PC-3 (cell line): ENCODE results near the gene CCBE1. TPM values are rescaled to one million over a fixed set of nuclear protein-coding genes. Genes with fewer than 3 reads are reported as not detected.

Experiments used
- ATAC-seq: fragments of 200-7000 bp; cut with Tn5 transposase; 2 replicates; pipeline ENCODE4 v1.9.1; 2020; ENCODE audit warnings: mild to moderate bottlenecking, moderate library complexity
- BruUV-seq: library from RNA; stranded (reverse); fragments of 400-500 nt; replicated peaks from 2 replicates; lab custom pipeline; 2021; lab: Mats Ljungman, UMichigan
- CTCF ChIA-PET: fragments of 300-600 bp; sonication (Branson Sonifier 250); formaldehyde crosslinking; loops from one replicate; lab custom pipeline; 2022; ENCODE audit warnings: antibody characterized with exemption; lab: Charles Lee
- POLR2A ChIA-PET: fragments of 300-600 bp; sonication (Branson Sonifier 250); formaldehyde crosslinking; loops from one replicate; lab custom pipeline; 2022; ENCODE audit warnings: antibody characterized with exemption; ENCODE audit not compliant: unreplicated experiment; lab: Charles Lee
- DNase-seq: peaks from one replicate; pipeline ENCODE4 v3.0.0-alpha.2; 2015
- H2AFZ ChIP-seq: fragments of 300-600 bp; sonication (generic); 2 replicates; pipeline ENCODE4 v1.6.0; 2016; ENCODE audit warnings: antibody characterized with exemption, low read length
- H3F3A ChIP-seq: fragments of 300-600 bp; sonication (generic); one replicate; pipeline ENCODE4 v1.6.0; 2017; ENCODE audit warnings: antibody characterized with exemption, low read length, control low read depth, mild to moderate bottlenecking; ENCODE audit not compliant: unreplicated experiment
- H3K27ac ChIP-seq: fragments of 300-600 bp; sonication (generic); 2 replicates; pipeline ENCODE4 v1.5.1; 2016; ENCODE audit warnings: mild to moderate bottlenecking, low read length
- H3K27me3 ChIP-seq: fragments of 300-600 bp; sonication (generic); 2 replicates; pipeline ENCODE4 v1.6.1; 2016; ENCODE audit warnings: low read length, mixed read lengths
- H3K36me3 ChIP-seq: fragments of 300-600 bp; sonication (generic); 2 replicates; pipeline ENCODE4 v1.6.1; 2016; ENCODE audit warnings: low read depth, mixed run types, low read length, mixed read lengths
- H3K4me1 ChIP-seq: fragments of 300-600 bp; sonication (generic); 2 replicates; pipeline ENCODE4 v1.5.1; 2016; ENCODE audit warnings: low read length; ENCODE audit not compliant: insufficient read depth
- H3K4me2 ChIP-seq: fragments of 300-600 bp; sonication (generic); 2 replicates; pipeline ENCODE4 v1.6.0; 2016; ENCODE audit warnings: low read length
- H3K4me3 ChIP-seq: fragments of 300-600 bp; sonication (generic); 2 replicates; pipeline ENCODE4 v1.5.1; 2016; ENCODE audit warnings: mild to moderate bottlenecking, low read length, mixed read lengths
- H3K79me2 ChIP-seq: fragments of 300-600 bp; sonication (generic); 2 replicates; pipeline ENCODE4 v1.6.1; 2017; ENCODE audit warnings: low read length, mixed read lengths
- H3K9ac ChIP-seq: fragments of 300-600 bp; sonication (generic); 2 replicates; pipeline ENCODE4 v1.6.0; 2016; ENCODE audit warnings: mild to moderate bottlenecking, low read length
- H3K9me2 ChIP-seq: fragments of 300-600 bp; sonication (generic); replicated peaks from 2 replicates; pipeline ENCODE4 v1.6.1; 2016; ENCODE audit warnings: mixed run types, low read length, mixed read lengths
- H3K9me3 ChIP-seq: fragments of 300-600 bp; sonication (generic); 2 replicates; pipeline ENCODE4 v1.6.1; 2016; ENCODE audit warnings: low read length, mixed read lengths
- H4K20me1 ChIP-seq: fragments of 300-600 bp; sonication (generic); 2 replicates; pipeline ENCODE4 v1.6.1; 2016; ENCODE audit warnings: low read length, mixed read lengths
- EZH2 ChIP-seq: fragments of 300-600 bp; sonication (generic); IDR thresholded peaks from one replicate; pipeline ENCODE4 v1.6.1; 2017; ENCODE audit warnings: antibody characterized with exemption, mild to moderate bottlenecking, low read length; ENCODE audit not compliant: unreplicated experiment
- EZH2phosphoT487 ChIP-seq: fragments of 300-600 bp; sonication (generic); IDR thresholded peaks from 2 replicates; pipeline ENCODE4 v1.6.1; 2018; ENCODE audit warnings: mild to moderate bottlenecking, antibody characterized with exemption, low read length, borderline replicate concordance
- intact Hi-C: fragments of 100-400 bp; cut with micrococcal nuclease; formaldehyde crosslinking; loops from 2 replicates; pipeline ENCODE4 v1.9.0; 2023
- total RNA-seq: library from RNA; depleted of rRNA; stranded (reverse); fragments of >200 nt; gene quantifications from 2 replicates; pipeline ENCODE4 v1.2.3, GENCODE V29; 2014
- TF ChIP-seq, protein P1 (sequence below): fragments of 300-600 bp; sonication (generic); conservative IDR thresholded peaks from 2 replicates; pipeline ENCODE4 v1.5.1; 2017; ENCODE audit warnings: antibody characterized with exemption, low read depth, mild to moderate bottlenecking, low read length

CCBE1 gene
- total RNA-seq, 1 experiment from 2014 or later = 13.9 TPM

DNA sequence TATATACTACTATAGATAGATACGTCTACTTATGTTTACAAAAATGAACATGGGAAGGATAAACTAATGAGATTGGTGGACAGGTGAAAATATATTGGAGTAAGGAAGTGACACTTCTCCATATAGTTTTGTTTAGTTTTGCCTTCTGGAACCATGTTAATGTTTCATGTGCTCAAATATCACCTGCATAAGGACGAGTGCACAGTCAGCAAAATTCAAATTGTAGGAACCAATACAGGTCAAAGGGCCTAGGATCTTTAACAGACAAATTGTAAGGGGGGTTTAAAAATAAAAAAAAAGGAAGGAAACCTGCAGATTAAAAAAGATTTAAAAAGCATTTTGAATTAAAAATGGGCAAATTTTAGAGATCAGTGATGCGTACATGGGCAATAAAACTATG lies 104.6 kb downstream of the CCBE1 start:
- Histone ChIP-seq H3K4me2 (no peak overlapping the region), H3F3A (no peaks in the 10 kb centered on the region), H3K27me3 (no peaks in the 10 kb centered on the region), H3K36me3 (no peaks in the 10 kb centered on the region), H3K4me1 (no peaks in the 10 kb centered on the region), H3K9me2 (no peaks in the 10 kb centered on the region), H3K27ac (no peak overlapping the region), H3K79me2 (peaks cover 14% of the 10 kb centered on the region; the same call in 1 of the 2 replicates), H3K9ac (no peak overlapping the region), H2AFZ (no peak overlapping the region), H3K9me3 (no peaks in the 10 kb centered on the region), H3K4me3 (no peak overlapping the region), H4K20me1 (no peaks in the 10 kb centered on the region)
- POLR2A ChIA-PET = interaction anchor here (0.6 kb wide), 1 partner anchor 285 kb away, joined by 22 read pairs; no protein-coding TSS in a partner anchor
- TF ChIP-seq EZH2phosphoT487 = no peak
- TF ChIP-seq EZH2 = no peak
- TF ChIP-seq, protein P1, sequence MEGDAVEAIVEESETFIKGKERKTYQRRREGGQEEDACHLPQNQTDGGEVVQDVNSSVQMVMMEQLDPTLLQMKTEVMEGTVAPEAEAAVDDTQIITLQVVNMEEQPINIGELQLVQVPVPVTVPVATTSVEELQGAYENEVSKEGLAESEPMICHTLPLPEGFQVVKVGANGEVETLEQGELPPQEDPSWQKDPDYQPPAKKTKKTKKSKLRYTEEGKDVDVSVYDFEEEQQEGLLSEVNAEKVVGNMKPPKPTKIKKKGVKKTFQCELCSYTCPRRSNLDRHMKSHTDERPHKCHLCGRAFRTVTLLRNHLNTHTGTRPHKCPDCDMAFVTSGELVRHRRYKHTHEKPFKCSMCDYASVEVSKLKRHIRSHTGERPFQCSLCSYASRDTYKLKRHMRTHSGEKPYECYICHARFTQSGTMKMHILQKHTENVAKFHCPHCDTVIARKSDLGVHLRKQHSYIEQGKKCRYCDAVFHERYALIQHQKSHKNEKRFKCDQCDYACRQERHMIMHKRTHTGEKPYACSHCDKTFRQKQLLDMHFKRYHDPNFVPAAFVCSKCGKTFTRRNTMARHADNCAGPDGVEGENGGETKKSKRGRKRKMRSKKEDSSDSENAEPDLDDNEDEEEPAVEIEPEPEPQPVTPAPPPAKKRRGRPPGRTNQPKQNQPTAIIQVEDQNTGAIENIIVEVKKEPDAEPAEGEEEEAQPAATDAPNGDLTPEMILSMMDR = no peak
- no peak for DNase-seq
- intact Hi-C loops = no loop called here
- CTCF ChIA-PET = no interaction called here
- no peak for ATAC-seq
- no TSS peak for BruUV-seq

DNA sequence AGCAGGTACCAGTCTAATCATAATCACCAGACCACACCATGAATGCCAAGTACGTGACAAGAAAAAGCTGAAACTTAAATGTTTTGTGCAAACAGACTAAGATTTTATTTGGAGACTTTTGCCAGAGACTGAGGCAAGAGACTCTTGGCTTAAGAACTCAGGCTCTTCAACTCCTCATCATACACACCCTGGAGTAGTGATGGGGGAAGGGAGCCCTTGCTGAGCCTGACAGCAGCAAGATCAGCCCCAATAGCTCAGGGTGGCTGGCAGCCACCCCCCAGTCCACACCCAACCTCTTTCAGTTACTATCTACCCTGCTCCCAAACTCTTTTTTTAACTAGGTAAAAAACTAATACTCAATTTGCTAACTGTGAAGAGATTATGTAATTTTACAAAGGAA lies 114.8 kb downstream of the CCBE1 start:
- ChIA-PET CTCF (no interaction called here), POLR2A (no interaction called here)
- H2AFZ ChIP-seq = no peak overlapping the region
- DNase-seq = no peak
- no peak for ATAC-seq
- no peak overlapping the region for H3K9ac ChIP-seq
- H4K20me1 ChIP-seq = no peaks in the 10 kb centered on the region
- H3K36me3 ChIP-seq = no peaks in the 10 kb centered on the region
- no peaks in the 10 kb centered on the region for H3F3A ChIP-seq
- no peak overlapping the region for H3K27ac ChIP-seq
- H3K4me1 ChIP-seq = no peaks in the 10 kb centered on the region
- H3K9me2 ChIP-seq = no peaks in the 10 kb centered on the region
- H3K79me2 ChIP-seq = peaks cover 20% of the 10 kb centered on the region; the same call in 1 of the 2 replicates
- TF ChIP-seq, protein P1 = no peak
- TF ChIP-seq EZH2 (no peak), EZH2phosphoT487 (no peak)
- no peaks in the 10 kb centered on the region for H3K27me3 ChIP-seq
- intact Hi-C loops = no loop called here
- H3K9me3 ChIP-seq = no peaks in the 10 kb centered on the region
- no TSS peak for BruUV-seq
- H3K4me2 ChIP-seq = no peak overlapping the region
- no peak overlapping the region for H3K4me3 ChIP-seq

DNA sequence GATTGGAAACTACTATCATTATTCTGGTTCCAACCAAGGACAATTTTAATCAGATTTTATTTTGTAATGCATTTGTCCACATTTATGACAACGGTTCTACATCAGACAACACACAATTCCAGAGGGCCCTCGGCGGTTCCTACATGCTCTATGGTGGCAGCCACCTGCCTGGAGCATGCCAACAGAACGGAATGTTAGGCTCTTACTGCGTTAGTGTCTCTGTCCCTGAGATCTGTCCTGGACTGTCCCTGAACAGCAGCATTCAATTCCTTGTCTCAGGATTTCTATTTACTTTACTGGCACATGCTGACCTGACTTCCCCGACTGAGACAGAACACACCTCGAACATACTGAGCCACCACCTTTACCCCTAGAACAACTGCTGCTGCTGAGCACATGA lies 117.7 kb downstream of the CCBE1 start:
- no peak overlapping the region for H3K4me3 ChIP-seq
- intact Hi-C loops = no loop called here
- POLR2A ChIA-PET = no interaction called here

More for the DNA sequence above, 117.7 kb downstream of the CCBE1 start:
- no peak overlapping the region for H3K27ac ChIP-seq
- H3K79me2 ChIP-seq = peaks cover 3% of the 10 kb centered on the region; the same call in 1 of the 2 replicates
- no peaks in the 10 kb centered on the region for H3K9me3 ChIP-seq
- no peaks in the 10 kb centered on the region for H3K27me3 ChIP-seq
- no peaks in the 10 kb centered on the region for H3K36me3 ChIP-seq
- CTCF ChIA-PET = no interaction called here
- H3F3A ChIP-seq = no peaks in the 10 kb centered on the region
- DNase-seq (no peak), ATAC-seq (no peak)
- no peaks in the 10 kb centered on the region for H3K9me2 ChIP-seq
- no peak overlapping the region for H2AFZ ChIP-seq
- TF ChIP-seq EZH2 = no peak
- TF ChIP-seq, protein P1 = no peak
- TF ChIP-seq EZH2phosphoT487 = no peak
- no peaks in the 10 kb centered on the region for H3K4me1 ChIP-seq
- H3K9ac ChIP-seq = no peak overlapping the region
- H3K4me2 ChIP-seq = no peak overlapping the region
- H4K20me1 ChIP-seq = no peaks in the 10 kb centered on the region
- no TSS peak for BruUV-seq
